DMS 273 (cell line): Measurements from ENCODE around the gene MPP3.
A peak's percentile ranks its signal among the peaks of the same experiment; 100 is the strongest.

Experiments used
- DNase-seq: peaks from one replicate; lab custom pipeline; 2025; ENCODE audit not compliant: unreplicated experiment; lab: John Stamatoyannopoulos, UW

The MPP3 gene

DNA sequence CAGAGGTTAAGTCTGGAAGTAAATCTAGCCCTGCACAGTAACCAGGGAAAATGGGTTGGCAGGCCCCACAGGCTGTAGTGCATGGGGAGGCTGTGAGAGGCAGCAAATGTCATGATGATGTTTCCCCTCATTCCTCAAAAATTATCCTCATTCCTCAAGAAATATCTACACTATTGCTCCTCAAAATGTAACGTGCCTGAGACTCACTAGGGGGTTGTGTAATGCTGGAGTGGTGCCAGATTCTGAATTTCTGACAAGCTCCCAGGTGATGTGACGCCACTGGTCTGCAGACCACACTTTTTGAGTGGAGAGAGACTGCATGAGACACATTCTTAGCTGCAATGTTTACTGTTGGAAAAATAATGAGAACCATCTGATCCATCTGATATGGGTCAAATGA, 1.2 kb upstream of the MPP3 start:
- no peak for DNase-seq

DNA sequence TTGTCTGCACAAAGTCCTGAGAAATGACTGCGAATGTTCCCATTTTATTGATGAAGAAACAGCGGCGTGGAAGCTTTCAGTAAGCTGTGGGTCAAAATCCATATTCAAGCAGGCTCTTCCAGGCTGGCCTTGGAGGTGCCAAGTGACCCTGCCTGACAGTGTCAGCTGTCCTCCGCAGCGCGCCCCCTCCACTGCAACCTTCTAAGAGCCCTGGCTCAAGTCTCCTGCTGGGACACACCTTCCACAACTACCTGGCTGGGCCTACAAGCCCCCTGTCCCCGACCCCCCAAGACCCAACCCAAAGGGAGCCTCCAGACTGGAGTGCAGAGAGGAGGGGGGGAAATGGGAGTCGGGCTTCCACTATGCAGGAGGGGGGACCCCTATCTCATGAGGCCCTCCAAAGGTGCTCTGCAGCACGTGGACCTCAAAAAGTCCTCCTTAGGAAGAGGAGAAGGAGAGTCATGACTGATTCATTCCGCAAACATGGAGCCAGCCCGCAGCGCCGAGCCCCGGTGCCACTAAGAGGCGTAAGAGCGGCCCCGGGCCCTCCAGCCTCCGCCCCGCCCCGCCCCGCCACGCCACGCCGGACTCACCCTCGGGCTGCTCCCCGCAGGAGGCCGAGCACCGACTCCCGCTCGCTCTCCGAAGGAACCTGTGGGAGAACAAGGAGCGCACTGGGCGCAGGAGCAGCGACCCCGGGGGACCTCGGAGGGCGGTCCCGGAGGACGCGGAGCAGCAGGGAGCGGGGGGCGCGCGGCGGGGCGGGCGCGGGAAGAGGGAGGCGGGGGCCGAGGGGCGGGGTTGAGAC, 574 bp downstream of the MPP3 start:
- peak; percentile 74 for DNase-seq

DNA sequence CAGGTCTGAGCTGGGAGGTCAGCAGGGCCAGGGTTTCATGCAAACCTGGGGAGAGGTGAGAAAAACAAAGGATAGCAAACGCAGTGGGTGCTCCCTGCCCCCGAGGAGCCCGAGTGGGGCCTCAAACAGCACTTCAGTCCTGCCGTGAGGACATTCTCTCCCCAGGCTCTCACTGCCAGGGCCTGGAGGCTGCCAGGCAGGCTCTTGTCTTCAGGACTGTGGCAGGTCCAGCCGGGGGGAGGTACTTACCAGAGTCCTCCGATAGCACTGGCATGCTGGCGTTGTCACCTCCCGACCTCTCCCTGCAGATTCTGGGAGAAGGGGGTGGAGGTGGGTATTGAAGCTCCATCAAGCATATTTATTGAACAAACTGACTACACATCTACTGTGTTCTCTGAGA, 1.3 kb downstream of the MPP3 start:
- no peak for DNase-seq

DNA sequence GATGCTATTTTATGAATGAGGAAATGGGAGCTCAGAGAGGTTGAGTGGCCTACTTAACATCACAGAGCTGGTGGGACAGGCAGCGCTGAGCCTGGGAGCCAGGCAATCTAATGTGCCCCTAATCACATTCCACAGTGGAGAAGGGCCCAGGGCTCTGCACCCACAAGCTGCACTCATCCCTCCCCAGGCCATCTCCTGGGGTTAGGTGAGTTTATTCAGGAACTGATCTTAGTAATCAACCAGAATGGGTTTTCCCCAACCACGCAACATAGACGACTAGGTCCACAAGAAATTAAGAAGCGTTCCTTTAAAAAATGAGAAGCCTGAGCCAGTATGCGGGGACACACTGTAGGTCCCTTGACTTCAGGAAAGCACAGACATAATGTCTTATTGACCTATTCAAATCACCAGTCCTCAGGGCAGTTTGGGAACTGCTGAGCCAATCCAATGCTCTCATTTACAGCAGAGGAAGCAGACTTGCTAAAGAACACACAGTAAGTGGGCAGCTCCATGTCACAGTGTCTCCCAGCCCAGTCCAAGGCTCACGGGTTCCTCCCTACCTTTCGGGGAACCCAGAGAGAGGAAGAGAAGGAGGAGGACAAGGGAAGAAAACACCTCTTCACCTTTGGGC, 2.3 kb downstream of the MPP3 start:
- DNase-seq, result no peak

DNA sequence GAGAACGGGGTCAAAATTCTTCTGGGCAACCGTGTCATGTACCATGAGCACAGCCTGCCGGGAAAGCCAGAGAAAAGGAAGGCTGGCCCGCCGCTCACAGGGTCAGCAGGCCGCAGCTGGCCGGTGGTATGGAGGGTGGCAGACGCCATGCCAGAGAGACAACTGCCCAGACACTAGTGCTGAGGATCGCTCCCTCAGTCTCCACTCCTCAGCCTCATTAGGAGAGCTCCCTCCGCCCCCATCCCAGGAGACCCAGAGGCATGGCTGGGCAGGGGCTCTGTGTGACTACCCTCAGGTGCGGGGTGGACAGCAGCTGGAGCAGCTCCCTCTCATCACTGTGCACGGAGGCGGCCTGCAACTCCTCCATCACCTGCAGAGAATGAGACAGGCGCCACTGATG, 3.2 kb downstream of the MPP3 start:
- DNase-seq, result no peak

DNA sequence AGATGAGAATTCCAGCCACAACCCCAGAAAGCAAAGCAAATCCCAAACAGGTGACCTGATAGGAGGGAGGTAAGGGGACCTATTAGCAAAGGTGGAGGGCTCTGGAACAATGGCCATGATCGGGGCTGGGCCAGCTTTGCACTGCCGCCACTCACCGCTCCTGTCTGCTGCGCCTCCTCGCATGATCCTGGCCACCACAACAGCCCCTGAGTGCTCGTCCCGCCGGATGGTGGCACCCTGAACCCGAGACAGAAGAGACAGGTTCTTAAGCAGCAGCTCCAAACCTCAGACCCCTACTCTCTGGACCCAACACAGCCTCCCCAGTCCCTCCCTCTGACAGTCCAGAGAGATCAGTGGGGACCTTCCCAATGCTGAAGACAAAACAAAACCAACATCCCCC, 5.3 kb downstream of the MPP3 start:
- no peak for DNase-seq

DNA sequence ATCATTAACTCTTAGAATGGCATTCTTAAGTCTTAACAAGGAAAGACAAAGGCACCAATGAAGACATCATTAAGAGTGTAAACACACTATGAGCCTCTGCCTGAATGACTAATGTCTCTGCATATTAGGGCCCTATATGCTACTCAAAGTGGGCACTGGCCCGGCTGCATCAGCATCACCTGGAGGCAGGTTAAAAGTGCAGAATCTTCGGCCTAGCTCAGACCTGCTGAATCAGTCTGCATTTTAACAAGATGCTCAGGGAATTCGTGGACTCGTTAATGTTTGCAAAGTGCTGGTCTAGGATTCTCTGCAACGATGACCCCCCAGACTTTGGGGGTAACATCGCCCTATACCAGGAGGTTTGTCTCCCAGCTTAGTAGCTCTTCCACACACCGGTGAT, 6.7 kb downstream of the MPP3 start:
- no peak for DNase-seq

DNA sequence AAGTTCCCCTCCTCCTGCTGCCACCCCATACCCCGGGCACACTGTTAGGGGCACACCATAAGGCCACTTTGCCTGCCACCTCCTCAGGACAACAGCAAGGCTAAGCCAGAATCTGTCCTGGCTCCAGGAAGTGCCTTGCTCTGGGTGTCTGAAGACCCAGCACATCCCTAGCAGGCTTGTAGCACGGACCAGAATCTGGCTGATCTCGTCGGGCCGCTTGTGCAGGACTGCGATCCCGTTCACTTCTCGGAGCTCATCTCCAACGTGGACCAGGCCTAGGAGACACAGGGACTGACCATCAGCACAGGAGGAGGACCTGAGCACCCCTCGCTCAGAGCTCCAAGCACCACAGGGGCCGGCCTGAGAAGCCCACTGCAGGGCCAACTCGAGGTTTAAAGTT, 7.4 kb downstream of the MPP3 start:
- no peak for DNase-seq

DNA sequence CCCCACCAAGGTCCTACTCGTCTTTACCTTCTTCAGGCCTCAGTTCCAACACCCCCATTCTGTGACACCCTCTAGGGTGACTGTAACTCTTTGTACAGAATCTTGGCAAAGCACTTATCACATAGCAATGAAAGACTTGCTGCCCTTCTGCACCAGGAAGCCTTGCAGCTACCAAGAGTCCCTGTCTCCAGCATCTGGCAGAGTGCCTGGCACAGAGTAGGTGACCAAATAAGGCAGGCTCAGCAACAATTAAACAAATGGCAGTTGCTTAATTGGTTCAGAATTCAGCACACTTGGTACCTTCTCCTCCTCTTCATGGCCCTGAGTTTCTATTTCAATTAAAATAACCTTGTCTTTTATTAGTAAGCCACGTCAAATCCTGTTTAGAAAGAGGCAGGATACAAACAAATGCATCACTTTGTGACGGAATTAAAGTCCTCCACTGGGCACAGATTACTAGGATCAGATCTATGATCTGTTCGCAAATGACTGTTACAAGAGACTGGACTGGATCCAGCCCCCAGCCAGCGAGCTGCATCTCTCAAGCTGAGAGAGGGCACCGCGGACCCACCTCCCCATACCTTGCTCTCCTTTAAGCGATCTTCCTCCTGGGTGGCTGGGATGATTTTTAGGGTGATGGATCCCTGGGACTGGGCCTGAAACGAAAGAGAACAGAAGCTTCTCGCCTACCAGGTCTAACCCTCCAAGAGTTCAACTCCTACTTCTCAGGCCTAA, 9.4 kb downstream of the MPP3 start:
- DNase-seq, result peak; percentile 43

DNA sequence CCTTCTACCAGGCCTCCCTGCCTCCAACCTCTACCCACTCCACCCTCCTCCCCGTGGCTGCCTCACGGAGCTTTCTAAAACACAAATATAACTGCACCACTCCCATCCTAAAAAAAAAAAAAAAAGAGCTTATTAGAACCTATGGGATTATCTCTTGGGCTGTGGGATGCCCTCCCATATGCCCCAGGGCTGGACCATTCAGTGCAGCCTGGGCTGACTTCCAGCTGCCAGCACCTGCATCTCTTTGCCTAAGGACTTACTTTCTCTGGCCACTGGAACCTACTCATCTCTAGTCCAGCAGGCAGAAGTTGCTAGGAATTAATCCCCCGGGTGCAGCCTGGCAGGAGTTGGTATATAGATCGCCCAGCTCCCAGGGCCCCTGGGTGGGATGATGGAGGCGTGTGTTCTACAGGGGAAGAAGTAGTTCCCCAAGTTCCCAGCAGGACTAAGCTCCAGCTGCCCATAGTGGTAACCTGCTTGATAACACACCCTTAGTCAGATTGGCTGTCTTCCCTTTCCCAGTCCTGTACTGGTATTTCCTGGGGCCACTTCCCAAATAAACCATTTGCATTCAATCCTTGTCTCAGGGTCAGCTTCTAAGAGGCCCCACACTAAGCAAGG, 10.3 kb downstream of the MPP3 start:
- DNase-seq, result peak; percentile 33

DNA sequence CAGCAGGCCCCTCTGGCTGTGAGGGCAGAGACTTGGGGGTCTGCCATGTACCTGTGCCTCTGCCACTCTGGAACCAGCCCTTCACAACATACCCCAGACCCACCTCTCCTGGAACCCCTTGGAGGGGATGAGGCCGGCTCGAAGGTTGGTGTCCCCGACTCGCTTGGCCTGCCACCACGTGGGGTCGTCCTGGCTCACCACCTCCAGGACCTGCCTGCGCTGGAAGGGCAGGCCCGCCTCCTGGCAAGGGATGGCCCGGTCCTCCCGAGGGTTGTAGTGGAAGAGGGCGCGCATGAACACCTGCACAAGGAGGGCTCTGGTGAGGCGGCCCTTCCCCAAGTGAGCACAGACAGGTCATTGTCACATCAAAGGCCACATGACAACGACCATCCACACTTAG, 12.2 kb downstream of the MPP3 start:
- DNase-seq, result no peak

DNA sequence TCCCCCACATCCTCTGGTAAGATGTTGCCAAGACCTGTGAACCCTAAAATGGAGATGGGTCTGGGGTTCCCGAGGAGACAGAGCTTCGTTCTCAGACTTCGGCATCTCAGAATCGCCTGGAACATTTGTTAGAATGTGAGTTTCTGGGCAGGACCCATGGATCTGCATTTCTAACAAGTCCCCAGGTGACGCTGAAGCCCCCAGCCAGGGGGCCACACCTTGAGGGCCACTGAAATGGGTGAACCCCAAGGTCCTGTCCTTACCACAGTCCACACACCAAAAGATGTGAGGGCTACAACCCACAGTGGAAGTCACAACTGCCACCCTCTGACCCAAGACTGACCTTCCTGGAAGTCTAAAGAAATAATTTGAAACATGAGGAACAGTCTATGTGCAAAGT, 14.0 kb downstream of the MPP3 start:
- no peak for DNase-seq

DNA sequence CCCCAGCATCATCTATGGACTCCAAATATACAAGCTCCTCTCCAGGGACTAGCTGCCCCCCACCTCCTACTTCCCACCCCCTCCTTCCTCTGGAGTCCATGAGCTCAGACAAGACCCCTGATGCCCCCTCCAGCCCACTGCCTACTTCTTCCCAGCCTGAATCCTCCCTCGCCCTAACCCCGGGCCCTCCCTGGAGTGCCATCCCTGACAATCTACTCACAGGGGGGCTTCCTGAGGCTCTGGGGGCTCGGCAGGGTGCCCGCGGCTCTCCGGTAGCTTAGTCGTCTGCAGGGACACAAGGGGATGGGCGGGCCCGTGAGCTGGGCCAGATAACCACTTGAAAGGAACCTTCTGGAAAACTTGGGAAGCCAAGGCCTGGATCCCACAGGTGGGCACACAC, 15.1 kb downstream of the MPP3 start:
- DNase-seq, result no peak

DNA sequence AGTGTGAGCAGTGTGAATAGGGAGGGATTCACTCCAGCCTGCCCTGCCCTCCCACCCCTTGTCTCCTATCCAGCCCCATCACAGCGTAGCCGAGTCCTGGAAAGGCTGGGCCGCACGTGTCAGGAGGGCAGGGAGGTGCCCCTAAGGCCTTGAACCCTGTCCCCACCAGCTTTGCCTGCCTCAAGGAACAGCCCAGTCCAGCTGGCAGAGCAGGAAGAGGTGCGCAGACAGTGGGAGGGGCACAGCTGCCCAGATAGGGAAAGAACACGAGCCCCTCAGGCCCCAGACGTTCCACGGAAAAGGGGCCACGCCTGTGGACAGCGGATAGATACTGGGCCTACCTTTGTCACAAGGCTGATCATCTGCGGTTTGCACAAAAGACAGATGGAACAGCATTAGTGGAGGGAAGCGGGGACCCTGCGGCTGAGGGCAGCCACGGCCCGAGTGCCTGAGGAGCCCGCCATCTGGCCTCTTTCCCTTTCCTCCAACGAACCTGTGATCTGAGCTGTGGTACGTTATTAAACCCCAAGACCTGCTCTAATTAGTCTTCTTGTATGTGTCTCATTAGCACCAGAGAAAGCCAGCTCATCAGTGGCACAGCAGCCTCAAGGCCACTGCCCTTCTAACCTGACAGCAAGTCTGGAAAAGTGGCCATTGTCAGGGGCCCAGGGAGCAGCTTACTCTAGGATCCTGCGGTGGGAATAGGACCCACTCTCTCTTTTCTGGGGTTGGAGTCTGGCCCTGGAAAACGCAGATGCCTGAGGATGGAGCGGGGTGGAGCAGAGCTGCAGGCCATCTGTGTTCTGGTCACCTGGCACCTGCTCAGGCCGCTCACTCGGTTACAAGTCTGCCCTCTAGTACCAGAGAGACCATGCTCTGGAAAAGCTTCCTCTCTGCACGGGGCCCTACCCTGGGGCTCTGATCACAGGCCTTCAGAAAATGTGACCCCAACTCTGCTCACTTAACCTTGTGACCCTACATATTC, 16.3 kb downstream of the MPP3 start:
- DNase-seq, result peak; percentile 34

DNA sequence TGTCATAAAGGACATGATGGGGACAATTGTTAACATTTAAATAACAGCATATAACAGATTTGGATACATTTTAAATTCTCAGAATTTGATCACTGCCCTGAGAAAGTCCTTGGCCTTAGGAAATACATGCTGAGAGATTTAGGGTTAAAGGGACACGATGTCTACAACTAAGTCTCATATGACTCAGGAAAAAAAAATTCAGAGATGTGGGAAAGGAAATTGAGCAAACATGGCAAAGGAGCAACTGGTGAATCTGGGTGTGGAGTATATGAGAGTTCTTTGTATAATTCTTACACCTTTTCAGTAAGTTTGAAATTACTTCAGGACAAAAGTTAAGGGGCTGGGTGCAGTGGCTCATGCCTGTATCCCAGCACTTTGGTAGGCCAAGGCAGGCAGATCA, 18.2 kb downstream of the MPP3 start:
- no peak for DNase-seq

DNA sequence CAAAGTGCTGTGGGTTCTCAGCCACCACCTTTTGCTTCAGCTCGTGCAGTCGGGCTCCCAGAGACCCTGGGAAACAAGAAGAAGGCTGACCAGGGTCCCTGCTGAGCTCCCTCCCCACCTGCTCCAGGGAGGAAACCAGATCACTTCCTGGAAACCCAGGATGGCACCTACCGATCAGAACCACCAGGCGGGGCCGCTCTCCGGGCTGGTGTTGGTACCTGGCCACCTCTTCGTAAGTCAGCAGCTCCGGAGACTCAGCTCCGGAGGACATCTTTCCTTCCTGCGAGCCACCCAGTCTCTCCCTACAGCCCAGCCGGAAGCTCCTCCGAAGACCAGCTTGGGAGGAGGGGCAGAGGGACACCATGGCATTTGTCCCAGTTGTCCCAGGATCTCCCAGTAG, 18.9 kb downstream of the MPP3 start:
- DNase-seq, result no peak

DNA sequence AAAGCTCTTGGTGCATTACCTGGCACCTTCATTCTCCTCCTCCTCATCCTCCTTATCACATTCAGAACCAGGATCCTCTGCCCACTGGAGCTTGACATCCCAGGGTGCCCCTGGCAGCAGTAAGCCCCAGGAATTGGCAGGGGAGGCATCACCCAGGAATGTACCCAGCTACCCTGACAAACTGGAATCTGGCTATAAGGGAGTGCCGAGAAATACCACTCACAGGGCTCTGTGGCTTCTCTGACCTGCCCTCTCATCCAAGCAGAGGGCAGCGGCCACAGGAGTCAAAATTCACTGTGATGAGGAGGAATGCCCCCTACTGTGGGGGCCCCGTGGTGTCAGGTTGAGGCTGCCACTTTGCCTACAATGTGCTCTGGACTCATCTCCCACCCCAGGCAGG, 19.6 kb downstream of the MPP3 start:
- DNase-seq, result no peak

DNA sequence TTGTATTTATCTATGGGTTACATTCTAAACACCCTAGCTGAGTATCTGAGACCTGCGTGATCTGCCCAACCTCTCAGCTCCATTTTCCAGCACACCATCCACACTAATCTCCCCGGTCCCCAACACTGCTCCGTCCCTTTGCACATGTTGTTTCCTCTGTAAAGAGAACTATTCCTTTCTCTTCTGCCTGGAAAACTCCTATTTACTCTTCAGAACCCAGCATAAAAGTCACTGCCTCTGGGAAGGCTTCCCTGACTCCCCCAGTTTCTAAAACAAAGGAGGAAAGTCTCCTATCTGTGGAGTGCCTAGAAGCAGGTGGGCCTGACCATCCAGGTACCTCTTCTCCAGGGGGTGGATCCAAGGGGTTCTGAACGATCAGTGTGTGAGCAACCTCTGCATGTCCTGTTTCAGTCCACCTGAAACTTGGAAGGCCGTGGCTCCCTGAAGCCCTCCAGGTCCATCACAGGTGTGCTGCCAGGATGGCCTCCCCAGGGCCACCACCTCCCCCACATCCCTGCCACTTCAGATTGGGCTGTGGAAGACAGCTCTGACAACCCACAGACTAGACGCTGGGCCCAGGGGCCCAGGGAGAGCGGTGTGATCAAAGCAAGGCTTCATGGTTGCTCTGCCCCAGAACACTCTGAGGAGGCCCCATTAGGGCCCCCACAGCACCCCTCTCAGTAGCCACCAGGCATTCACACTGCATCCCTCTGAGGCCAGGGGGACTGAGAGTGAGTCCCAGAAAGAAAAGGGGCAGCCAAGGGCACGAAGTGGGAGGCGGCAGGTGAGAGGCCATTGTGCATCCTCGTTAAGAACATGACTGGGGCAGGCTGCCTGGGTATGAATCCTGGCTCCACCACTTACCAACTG, 20.3 kb downstream of the MPP3 start:
- no peak for DNase-seq

DNA sequence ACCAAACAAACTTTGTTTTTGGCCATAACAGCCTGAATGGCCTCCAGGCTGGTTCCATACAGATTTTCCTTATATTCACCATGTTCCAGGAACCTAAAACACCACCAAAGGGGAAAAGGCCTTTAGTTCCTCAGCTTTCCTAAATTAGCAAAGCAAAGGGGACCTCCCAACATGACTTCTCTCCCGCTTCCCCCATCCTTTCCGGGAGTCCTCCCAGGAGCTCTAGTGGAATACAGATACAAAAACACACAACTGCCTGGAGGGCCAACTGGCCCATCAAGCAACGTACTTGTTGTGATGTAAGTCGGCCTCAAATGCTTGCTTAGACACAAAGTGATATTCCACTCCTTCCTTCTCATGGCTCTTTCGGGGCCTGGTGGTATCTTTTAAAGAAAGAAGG, 22.1 kb downstream of the MPP3 start:
- no peak for DNase-seq
